HEK293 (cell line): ENCODE results near the gene CLIC5.

Experiments used
- CTCF ChIP-seq: fragments of 450-650 bp; formaldehyde crosslinking; IDR thresholded peaks from 2 replicates; pipeline ENCODE4 v1.5.1; 2016; ENCODE audit warnings: missing biosample characterization, missing genetic modification characterization
- PBX3 ChIP-seq: sonication (generic); formaldehyde crosslinking; IDR thresholded peaks from 2 replicates; pipeline ENCODE4 v1.8.1; 2022; ENCODE audit warnings: mild to moderate bottlenecking, moderate library complexity, missing genetic modification reagents
- ZBTB1 ChIP-seq: fragments of 450-650 bp; formaldehyde crosslinking; IDR thresholded peaks from 2 replicates; pipeline ENCODE4 v1.5.1; 2016; ENCODE audit warnings: missing biosample characterization, missing genetic modification characterization
- ZBTB11 ChIP-seq: fragments of 450-650 bp; formaldehyde crosslinking; conservative IDR thresholded peaks from 2 replicates; pipeline ENCODE4 v1.5.1; 2016; ENCODE audit warnings: low read depth, missing biosample characterization, missing genetic modification characterization
- ZBTB17 ChIP-seq: fragments of 450-650 bp; formaldehyde crosslinking; IDR thresholded peaks from 2 replicates; pipeline ENCODE4 v1.5.1; 2016; ENCODE audit warnings: missing biosample characterization, missing genetic modification characterization
- ZFHX2 ChIP-seq: fragments of 450-650 bp; formaldehyde crosslinking; conservative IDR thresholded peaks from 2 replicates; pipeline ENCODE4 v1.5.1; 2016; ENCODE audit warnings: missing biosample characterization, missing genetic modification characterization
- TF ChIP-seq, protein P1 (sequence below): fragments of 450-650 bp; formaldehyde crosslinking; IDR thresholded peaks from 2 replicates; pipeline ENCODE4 v1.5.1; 2016; ENCODE audit warnings: missing biosample characterization, missing genetic modification characterization
- TF ChIP-seq, protein P2 (sequence below): fragments of 450-650 bp; formaldehyde crosslinking; IDR thresholded peaks from 2 replicates; pipeline ENCODE4 v1.5.1; 2016; ENCODE audit warnings: missing biosample characterization, missing genetic modification characterization

- TF ChIP-seq ZBTB11 (tag by site-specific recombination), result no peak
- TF ChIP-seq ZBTB17 (tag by site-specific recombination), result no peak
- no peak for TF ChIP-seq PBX3 (CRISPR knock-in tag)
- no peak for TF ChIP-seq ZBTB1
- TF ChIP-seq, protein P1, sequence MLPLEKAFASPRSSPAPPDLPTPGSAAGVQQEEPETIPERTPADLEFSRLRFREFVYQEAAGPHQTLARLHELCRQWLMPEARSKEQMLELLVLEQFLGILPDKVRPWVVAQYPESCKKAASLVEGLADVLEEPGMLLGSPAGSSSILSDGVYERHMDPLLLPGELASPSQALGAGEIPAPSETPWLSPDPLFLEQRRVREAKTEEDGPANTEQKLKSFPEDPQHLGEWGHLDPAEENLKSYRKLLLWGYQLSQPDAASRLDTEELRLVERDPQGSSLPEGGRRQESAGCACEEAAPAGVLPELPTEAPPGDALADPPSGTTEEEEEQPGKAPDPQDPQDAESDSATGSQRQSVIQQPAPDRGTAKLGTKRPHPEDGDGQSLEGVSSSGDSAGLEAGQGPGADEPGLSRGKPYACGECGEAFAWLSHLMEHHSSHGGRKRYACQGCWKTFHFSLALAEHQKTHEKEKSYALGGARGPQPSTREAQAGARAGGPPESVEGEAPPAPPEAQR (tag by site-specific recombination), result no peak
- TF ChIP-seq, protein P2, sequence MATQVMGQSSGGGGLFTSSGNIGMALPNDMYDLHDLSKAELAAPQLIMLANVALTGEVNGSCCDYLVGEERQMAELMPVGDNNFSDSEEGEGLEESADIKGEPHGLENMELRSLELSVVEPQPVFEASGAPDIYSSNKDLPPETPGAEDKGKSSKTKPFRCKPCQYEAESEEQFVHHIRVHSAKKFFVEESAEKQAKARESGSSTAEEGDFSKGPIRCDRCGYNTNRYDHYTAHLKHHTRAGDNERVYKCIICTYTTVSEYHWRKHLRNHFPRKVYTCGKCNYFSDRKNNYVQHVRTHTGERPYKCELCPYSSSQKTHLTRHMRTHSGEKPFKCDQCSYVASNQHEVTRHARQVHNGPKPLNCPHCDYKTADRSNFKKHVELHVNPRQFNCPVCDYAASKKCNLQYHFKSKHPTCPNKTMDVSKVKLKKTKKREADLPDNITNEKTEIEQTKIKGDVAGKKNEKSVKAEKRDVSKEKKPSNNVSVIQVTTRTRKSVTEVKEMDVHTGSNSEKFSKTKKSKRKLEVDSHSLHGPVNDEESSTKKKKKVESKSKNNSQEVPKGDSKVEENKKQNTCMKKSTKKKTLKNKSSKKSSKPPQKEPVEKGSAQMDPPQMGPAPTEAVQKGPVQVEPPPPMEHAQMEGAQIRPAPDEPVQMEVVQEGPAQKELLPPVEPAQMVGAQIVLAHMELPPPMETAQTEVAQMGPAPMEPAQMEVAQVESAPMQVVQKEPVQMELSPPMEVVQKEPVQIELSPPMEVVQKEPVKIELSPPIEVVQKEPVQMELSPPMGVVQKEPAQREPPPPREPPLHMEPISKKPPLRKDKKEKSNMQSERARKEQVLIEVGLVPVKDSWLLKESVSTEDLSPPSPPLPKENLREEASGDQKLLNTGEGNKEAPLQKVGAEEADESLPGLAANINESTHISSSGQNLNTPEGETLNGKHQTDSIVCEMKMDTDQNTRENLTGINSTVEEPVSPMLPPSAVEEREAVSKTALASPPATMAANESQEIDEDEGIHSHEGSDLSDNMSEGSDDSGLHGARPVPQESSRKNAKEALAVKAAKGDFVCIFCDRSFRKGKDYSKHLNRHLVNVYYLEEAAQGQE (tag by site-specific recombination), result no peak
- TF ChIP-seq CTCF (tag by site-specific recombination), result no peak
- no peak for TF ChIP-seq ZFHX2 (tag by site-specific recombination)
Observed at GRCh38 chr6:46035242-46035641, 19.6 kb upstream of the CLIC5 start.
